Lower leg skin (tissue), 4 donors: ENCODE measurements around the gene TOP1. TPM values are rescaled to one million over a fixed set of nuclear protein-coding genes. Genes with fewer than 3 reads are reported as not detected.

Source experiments
- DNase-seq, 2 donors: peaks; one replicate each; pipeline ENCODE4 v3.0.0-alpha.2; 2019; ENCODE audit warnings: low spot score in 2 of 2
- H3K4me3 ChIP-seq: fragments of 200-600 bp; sonication (generic); 2 replicates; pipeline ENCODE4 v1.5.1; 2017; ENCODE audit warnings: mild to moderate bottlenecking, low read depth; ENCODE audit not compliant: poor library complexity, severe bottlenecking
- POLR2A ChIP-seq, 2 donors: fragments of 450-650 bp; IDR thresholded peaks; one replicate each; pipeline ENCODE4 v1.6.1; 2016 to 2017; ENCODE audit warnings: antibody characterized with exemption in 2 of 2, mild to moderate bottlenecking in 1 of 2, moderate library complexity in 1 of 2
- WGBS, 2 donors: methylation state at CpG; one replicate each; pipeline ENCODE4 v1.1.5; 2018; 5-methylcytosine and 5-hydroxymethylcytosine counted together
- intact Hi-C: fragments of 100-400 bp; cut with DNase I; formaldehyde crosslinking; loops from one replicate; pipeline ENCODE4 v1.15.0; 2023; ENCODE audit warnings: low total_unique reads
- total RNA-seq, 4 donors: library from RNA; depleted of rRNA; stranded (reverse); fragments of >200 nt; gene quantifications; one replicate each; pipeline ENCODE4 v1.1.0, GENCODE V29; 2016
- TF ChIP-seq, protein P1 (sequence below), 3 donors: fragments of 450-650 bp; IDR thresholded peaks; one replicate each; pipeline ENCODE4 v1.5.1; 2016; ENCODE audit warnings: antibody characterized with exemption in 3 of 3, mild to moderate bottlenecking in 3 of 3, moderate library complexity in 2 of 3

TOP1 gene
- total RNA-seq, 4 donors from 2014 or later, result 29.8 to 37.1 (median 31.9) TPM

GRCh38 chr20:41038878-41039404 lies 10.3 kb downstream of the TOP1 start:
- intact Hi-C loops, result loop anchor here (5.0 kb wide), 1 partner anchor 193 kb away; no protein-coding TSS in a partner anchor
- TF ChIP-seq, protein P1, sequence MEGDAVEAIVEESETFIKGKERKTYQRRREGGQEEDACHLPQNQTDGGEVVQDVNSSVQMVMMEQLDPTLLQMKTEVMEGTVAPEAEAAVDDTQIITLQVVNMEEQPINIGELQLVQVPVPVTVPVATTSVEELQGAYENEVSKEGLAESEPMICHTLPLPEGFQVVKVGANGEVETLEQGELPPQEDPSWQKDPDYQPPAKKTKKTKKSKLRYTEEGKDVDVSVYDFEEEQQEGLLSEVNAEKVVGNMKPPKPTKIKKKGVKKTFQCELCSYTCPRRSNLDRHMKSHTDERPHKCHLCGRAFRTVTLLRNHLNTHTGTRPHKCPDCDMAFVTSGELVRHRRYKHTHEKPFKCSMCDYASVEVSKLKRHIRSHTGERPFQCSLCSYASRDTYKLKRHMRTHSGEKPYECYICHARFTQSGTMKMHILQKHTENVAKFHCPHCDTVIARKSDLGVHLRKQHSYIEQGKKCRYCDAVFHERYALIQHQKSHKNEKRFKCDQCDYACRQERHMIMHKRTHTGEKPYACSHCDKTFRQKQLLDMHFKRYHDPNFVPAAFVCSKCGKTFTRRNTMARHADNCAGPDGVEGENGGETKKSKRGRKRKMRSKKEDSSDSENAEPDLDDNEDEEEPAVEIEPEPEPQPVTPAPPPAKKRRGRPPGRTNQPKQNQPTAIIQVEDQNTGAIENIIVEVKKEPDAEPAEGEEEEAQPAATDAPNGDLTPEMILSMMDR (IDR thresholded peaks at IDR 0.05), result no peak
- TF ChIP-seq POLR2A (IDR thresholded peaks at IDR 0.05), result no peak
- 75 to 78% methylated on average over 7 of the region's 7 CpGs for WGBS, 2 donors
- H3K4me3 ChIP-seq, result no peak overlapping the region
- no peak for DNase-seq

DNA sequence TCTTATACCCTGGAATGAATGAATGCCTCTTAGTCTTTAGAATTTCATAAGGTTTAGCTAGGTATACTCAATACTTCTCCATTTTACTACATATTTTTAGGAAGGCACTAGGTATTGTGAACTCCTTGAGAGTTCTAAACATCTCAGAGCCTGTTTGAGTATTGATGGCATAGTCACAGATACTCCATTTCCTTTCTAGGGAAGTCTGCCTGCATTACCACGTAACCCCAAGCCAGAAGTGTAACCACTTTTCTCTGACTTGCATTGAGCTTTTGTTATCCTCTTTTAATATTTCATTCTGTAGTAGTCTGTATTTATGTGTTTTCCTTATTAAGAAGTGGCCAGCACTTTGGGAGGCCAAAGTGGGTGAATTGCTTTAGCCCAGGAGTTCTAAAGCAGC lies 12.2 kb downstream of the TOP1 start:
- WGBS, 2 donors, result 89 to 91% methylated on average over 1 of the region's 1 CpG
- no peak for DNase-seq
- intact Hi-C loops, result no loop called here
- no peak for TF ChIP-seq POLR2A (IDR thresholded peaks at IDR 0.05)
- TF ChIP-seq, protein P1 (IDR thresholded peaks at IDR 0.05), result no peak
- no peak overlapping the region for H3K4me3 ChIP-seq

DNA sequence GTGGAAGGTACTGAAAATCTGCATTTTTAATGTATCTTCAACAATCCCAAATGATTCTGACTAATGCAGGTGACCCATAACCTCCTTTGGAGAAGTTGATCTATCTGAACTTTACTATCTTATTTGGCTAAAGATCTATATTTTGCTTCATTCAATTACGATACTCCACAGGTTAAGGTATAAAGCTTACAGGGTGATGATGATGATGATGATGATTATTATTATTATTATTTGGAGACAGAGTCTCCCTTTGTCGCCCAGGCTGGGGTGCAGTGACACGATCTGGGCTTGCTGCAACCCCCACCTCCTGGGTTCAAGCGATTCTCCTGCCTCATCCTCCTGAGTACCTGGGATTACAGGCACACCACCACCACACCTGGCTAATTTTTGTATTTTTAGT lies 13.1 kb downstream of the TOP1 start:
- H3K4me3 ChIP-seq, result no peak overlapping the region
- no peak for TF ChIP-seq POLR2A (IDR thresholded peaks at IDR 0.05)
- TF ChIP-seq, protein P1 (IDR thresholded peaks at IDR 0.05), result no peak
- intact Hi-C loops, result no loop called here
- WGBS, 2 donors, result 96 to 98% methylated on average over 4 of the region's 4 CpGs
- DNase-seq, result no peak

DNA sequence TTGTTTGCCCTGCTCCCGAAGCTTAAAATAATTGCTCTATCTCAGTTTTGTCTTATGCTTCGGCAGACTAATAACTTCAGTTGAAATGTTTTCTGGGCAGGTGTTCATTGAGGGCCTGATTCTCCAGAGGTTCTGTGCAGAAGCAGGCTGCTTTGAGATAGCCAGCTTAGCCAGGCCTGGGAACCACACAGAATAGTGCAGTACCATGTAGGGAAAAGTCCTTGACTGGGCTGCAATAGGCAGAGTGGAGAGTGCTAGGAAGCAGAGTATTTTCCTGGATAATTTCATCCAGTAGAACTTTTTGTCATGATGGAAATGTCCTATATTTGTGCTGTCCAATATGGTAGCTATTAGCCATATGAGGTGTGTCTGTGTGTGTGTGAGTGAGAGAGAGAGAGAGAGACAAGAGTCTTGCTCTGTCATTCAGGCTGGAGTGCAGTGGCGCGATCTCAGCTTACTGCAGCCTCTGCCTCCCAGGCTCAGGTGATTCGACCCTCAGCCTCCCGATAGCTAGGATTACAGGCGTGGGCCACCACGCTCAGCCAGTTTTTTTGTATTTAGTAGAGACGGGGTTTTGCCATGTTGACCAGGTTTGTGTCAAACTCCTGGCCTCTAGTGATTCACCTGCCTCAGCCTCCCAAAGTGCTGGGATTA lies 15.9 kb downstream of the TOP1 start:
- TF ChIP-seq POLR2A (IDR thresholded peaks at IDR 0.05), result no peak
- TF ChIP-seq, protein P1 (IDR thresholded peaks at IDR 0.05), result no peak
- no peak for DNase-seq
- 94 to 96% methylated on average over 9 of the region's 9 CpGs for WGBS, 2 donors
- intact Hi-C loops, result no loop called here
- H3K4me3 ChIP-seq, result no peak overlapping the region

DNA sequence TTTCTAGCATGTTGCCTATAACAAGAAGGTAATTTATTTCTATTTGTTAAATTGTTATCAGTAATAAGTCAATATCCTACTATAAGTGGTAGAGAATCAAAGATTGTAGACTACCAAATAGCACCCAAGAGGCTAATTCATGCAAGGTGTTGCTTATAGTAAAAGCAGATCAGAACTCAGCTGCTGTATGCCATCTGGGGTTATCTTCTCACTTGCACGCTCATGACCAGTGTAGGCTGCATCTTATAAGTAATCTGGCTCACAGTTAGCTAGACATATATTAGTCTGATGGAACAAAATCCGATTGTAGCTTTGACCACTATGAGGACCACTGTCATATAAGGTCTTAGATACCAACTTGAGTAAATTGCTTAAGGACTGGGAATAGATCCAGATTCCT lies 17.0 kb downstream of the TOP1 start:
- no peak for TF ChIP-seq POLR2A (IDR thresholded peaks at IDR 0.05)
- 84 to 98% methylated on average over 2 of the region's 2 CpGs for WGBS, 2 donors
- no peak overlapping the region for H3K4me3 ChIP-seq
- no peak for DNase-seq
- intact Hi-C loops, result no loop called here

DNA sequence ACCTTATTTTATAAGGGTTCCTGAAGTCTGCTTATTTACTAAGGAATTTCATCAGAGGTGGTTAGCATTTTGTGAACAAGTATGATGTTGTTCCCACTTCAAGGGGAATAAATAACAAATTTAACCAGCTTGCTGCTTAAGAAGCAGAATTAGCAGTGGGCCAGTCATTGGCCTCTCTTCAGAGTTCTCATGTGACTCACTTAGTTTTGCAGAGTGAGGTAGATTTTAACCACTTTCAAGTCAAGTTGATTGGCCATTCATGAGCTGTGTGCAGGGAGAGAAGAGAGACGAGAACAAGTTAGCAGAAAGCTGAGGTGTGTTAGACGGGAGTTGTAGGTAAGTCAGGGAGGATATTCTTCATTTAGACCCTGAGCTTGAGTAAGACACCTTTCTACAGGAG lies 18.1 kb downstream of the TOP1 start:
- no peak for TF ChIP-seq POLR2A (IDR thresholded peaks at IDR 0.05)
- TF ChIP-seq, protein P1 (IDR thresholded peaks at IDR 0.05), result no peak
- DNase-seq, result no peak
- intact Hi-C loops, result no loop called here
- no peak overlapping the region for H3K4me3 ChIP-seq
- WGBS, 2 donors, result 68 to 69% methylated on average over 2 of the region's 2 CpGs
